IPS-18a (cell line): ENCODE measurements around the gene QPCTL.
"Not testable (repeated sequence)": the region's sequence is repeated elsewhere in the genome, so short reads cannot be mapped to it uniquely, and the experiment has no call there.

Experiments
- H3K27ac ChIP-seq: one replicate; pipeline ENCODE4 v1.5.1; 2013; ENCODE audit warnings: low read length
- H3K27me3 ChIP-seq: one replicate; pipeline ENCODE4 v1.6.1; 2013; ENCODE audit warnings: mild to moderate bottlenecking, low read length; ENCODE audit not compliant: control insufficient read depth, insufficient read depth
- H3K36me3 ChIP-seq: one replicate; pipeline ENCODE4 v1.6.1; 2013; ENCODE audit warnings: low read depth, low read length; ENCODE audit not compliant: control insufficient read depth
- H3K4me1 ChIP-seq: one replicate; pipeline ENCODE4 v1.6.1; 2013; ENCODE audit warnings: low read depth, low read length; ENCODE audit not compliant: control insufficient read depth
- H3K4me3 ChIP-seq: one replicate; pipeline ENCODE4 v1.5.1; 2013; ENCODE audit warnings: low read length
- H3K9ac ChIP-seq: one replicate; pipeline ENCODE4 v1.6.1; 2013; ENCODE audit warnings: mild to moderate bottlenecking, low read length, moderate library complexity
- H3K9me3 ChIP-seq: one replicate; pipeline ENCODE4 v1.6.1; 2013; ENCODE audit warnings: low read depth, low read length; ENCODE audit not compliant: control insufficient read depth

QPCTL gene

DNA sequence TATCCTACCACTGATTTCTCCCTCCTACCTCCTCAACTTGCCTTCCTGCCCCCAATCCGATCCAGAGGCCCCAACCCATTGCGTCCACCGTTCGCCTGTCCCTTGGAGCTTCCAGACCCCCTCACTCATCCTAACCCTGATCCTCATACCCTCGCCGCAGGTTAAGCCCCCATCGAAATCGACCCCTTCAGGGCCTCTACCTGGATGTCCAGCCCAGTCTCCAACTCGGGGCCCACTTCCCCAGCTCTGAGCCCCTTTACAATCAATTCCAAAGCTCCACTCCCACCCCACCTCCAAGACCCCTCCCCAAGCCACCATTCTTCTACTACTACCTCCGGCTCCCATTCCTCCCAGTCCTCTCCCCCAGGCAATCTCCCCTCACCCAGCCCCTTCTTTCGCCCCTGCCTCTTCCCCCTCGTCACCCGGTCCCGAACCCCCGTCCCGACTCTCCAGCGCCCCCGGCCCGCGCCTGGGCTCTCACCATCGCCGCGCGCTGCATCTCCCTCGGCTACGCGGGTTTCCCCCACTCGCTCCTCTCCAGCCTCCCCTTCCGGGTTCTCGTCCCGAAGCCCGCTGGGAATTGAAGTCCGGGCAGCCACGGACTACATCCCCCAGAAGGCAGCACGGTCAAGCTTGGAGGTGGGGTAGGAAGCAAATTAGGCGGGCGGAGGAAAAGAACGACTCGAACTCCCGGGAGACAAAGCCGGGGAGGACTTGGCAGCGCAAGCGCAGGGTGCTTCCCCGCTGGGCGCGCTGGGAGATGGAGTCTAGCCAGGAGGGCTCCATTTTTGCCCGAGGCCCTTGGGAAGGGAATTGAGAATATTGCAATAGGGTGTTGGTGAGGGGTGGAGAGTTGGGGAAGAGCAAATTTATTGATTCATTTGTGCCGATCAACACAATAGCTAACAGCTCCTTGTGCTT, 38.2 kb downstream of the QPCTL start, which contains the start of gene FBXO46:
TSS of gene FBXO46 (minus strand) at position 529 of the 921 bp plus-strand sequence. CDS start 17,401 bp downstream, outside the sequence.
- Histone ChIP-seq H3K36me3 (no peaks in the 10 kb centered on the region), H3K9ac (peak within 1 kb of the TSS; percentile 82), H3K27ac (peak within 1 kb of the TSS; percentile 24), H3K4me1 (peaks cover 5% of the 10 kb centered on the region), H3K9me3 (no peaks in the 10 kb centered on the region), H3K27me3 (no peaks in the 10 kb centered on the region), H3K4me3 (peak within 1 kb of the TSS; percentile 74)

DNA sequence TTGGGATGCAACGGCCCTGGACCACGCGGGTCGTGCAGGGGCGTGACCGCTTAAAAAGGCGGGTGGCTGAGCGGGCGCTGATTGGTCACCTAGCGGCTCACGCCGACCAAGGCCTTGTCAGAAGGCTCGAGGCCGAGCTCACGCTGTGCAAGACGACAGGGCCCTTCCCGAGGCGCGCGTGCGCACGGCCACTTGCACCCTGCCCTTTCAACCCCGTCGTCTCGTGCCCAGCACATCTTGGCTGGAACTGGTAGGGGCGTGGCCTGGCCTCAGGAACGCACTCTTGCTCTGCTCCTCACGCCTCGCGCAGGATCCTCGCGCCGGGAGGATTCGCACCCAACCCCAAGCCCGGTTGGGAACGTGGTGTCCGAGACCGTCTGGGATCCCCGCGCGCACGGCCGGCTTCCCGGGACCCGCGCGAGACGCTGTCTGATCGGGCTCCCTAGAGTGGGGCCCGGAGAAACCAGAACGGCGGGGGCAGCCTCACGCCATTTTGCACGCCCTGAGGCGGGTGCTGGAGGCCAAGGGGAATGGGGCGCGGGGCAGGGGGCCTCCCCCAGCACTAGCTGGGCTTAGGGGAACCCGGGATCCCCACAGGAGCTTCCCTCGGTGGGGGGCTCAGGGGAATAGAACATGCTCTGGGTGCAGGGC, 40.8 kb downstream of the QPCTL start, which contains the start of gene MEIOSIN:
TSS of gene MEIOSIN (plus strand) at position 280 of the 651 bp plus-strand sequence. CDS start 1,938 bp downstream, outside the sequence.
- Histone ChIP-seq H3K4me3 (no peak within 1 kb of the TSS), H3K4me1 (peaks cover 5% of the 10 kb centered on the region), H3K9me3 (no peaks in the 10 kb centered on the region), H3K9ac (no peak within 1 kb of the TSS), H3K27me3 (no peaks in the 10 kb centered on the region), H3K36me3 (no peaks in the 10 kb centered on the region), H3K27ac (no peak within 1 kb of the TSS)

DNA sequence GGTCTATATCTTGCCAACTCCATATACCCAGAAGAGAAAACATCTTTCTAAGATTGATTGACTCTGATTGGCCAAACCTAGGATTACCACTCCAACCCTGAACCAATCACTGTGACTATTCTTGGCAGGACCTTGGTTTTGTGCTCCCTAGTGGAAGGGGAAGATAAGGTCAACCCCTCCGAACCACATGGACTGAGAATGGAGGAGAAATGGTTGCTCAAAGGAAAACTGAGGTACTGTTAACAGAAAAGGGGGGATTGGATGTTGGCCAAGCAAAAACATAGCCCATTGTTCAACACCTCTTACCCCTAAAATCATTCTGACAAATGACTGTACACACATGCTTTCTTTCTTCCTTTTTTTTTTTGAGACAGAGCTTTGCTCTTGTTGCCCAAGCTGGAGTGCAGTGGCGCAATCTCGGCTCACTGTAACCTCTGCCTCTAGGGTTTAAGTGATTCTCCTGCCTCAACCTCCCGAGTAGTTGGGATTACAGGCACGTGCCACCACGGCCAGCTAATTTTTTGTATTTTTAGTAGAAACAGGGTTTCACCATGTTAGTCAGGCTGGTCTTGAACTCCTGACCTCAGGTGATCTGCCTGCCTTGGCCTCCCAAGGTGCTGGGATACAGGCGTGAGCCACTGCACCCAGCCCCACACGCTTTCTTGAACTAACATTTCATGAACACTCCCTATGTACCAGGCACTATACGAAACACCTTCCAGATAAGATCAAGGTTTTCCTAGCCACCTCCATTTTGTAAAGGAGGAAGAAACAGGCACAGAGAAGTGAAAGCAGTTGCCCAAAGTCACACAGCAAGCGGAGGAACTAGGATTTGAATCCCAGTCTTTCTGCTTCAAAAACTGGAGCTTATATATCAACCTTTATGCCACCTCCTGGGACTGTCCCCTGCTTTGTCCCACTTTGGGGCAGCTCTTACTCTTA, 47.3 kb downstream of the QPCTL start:
- Histone ChIP-seq H3K36me3 (no peaks in the 10 kb centered on the region), H3K4me3 (no peak overlapping the region), H3K9ac (no peak overlapping the region), H3K9me3 (no peaks in the 10 kb centered on the region), H3K27ac (no peak overlapping the region), H3K4me1 (no peaks in the 10 kb centered on the region), H3K27me3 (no peaks in the 10 kb centered on the region)

DNA sequence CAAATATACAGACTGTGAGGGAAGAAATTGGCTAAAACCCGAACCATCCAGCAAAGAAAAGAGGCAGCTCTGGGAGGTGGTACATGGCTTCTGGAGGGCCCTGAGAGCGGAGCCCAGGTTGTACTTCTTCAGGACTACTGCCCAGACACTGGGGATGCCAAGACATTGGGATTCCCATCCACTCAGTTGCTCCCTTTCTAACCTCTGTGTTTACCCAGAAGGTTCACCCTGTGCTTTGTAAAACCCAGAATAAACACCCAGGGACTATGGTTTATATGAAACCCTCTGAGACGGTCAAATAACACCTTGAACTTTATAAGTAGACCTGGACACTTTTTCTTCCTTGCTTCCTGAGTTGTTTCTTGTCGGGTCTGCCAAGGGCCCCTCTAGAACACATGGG, 50.5 kb downstream of the QPCTL start:
- no peak overlapping the region for H3K27ac ChIP-seq
- H3K4me1 ChIP-seq = no peaks in the 10 kb centered on the region
- peaks cover 3% of the 10 kb centered on the region for H3K27me3 ChIP-seq
- H3K9me3 ChIP-seq = no peaks in the 10 kb centered on the region
- no peaks in the 10 kb centered on the region for H3K36me3 ChIP-seq
- H3K9ac ChIP-seq = no peak overlapping the region
- no peak overlapping the region for H3K4me3 ChIP-seq

DNA sequence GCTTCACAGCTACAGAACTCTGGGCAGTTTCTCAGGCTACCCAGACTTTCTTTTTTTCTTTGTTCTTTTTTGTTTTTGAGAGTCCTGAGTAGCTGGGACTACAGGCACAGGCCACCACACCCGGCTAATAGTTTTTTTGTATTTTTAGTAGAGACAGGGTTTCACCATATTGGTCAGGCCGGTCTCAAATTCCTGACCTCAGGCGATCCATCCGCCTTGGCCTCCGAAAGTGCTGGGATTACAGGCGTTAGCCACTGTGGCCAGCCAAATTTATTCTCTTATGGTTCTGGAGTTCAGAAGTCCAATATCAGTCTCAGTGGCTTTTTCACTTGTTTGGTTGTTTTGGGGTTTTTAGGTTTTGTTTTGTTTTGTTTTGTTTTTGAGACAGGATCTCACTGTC, 53.1 kb downstream of the QPCTL start:
- no peaks in the 10 kb centered on the region for H3K36me3 ChIP-seq
- no peak overlapping the region for H3K9ac ChIP-seq
- H3K4me3 ChIP-seq = no peak overlapping the region
- H3K4me1 ChIP-seq = no peaks in the 10 kb centered on the region
- H3K27me3 ChIP-seq = peaks cover 3% of the 10 kb centered on the region
- H3K9me3 ChIP-seq = no peaks in the 10 kb centered on the region
- no peak overlapping the region for H3K27ac ChIP-seq

DNA sequence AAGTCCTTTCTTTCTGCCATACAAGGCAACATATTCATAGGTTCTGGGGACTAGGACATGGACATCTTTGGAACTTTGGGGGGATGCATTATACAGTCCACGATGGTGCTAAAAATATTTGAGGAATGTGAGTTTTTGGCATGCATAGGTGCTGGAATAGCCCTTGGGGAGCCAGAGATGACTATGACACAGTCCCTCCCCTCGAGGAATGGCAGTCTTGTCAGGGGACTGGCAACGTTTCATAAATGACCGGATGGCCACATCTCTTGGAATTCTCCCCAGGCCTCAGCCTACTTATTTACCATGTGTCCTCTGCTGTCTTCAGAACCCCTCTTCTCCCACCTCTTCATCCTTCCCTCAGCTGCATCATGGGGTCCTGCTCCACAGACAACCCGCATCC, 54.4 kb downstream of the QPCTL start:
- no peaks in the 10 kb centered on the region for H3K36me3 ChIP-seq
- no peak overlapping the region for H3K27ac ChIP-seq
- H3K27me3 ChIP-seq = peaks cover 3% of the 10 kb centered on the region
- H3K9ac ChIP-seq = no peak overlapping the region
- no peaks in the 10 kb centered on the region for H3K9me3 ChIP-seq
- no peaks in the 10 kb centered on the region for H3K4me1 ChIP-seq
- H3K4me3 ChIP-seq = no peak overlapping the region

DNA sequence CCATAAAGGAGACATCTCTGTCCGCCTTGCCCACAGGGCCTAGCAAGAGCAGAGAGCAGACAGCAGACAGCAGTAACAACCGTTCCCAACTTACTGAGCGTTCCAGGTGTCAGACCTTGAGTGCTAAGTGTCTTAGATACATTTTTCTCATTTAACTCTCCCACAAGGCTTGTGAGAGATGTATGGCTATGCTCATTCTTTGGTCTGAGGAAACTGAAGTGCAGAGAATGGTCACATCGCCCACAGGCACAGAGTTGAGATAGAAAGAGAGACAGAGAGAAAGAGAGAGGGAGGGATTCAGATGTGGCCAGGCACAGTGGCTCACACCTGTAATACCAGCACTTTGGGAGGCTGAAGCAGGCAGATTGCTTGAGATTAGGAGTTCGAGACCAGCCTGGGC, 55.0 kb downstream of the QPCTL start:
- Histone ChIP-seq H3K9ac (no peak overlapping the region), H3K27me3 (peaks cover 3% of the 10 kb centered on the region), H3K27ac (no peak overlapping the region), H3K4me3 (no peak overlapping the region), H3K9me3 (no peaks in the 10 kb centered on the region), H3K36me3 (no peaks in the 10 kb centered on the region), H3K4me1 (no peaks in the 10 kb centered on the region)

DNA sequence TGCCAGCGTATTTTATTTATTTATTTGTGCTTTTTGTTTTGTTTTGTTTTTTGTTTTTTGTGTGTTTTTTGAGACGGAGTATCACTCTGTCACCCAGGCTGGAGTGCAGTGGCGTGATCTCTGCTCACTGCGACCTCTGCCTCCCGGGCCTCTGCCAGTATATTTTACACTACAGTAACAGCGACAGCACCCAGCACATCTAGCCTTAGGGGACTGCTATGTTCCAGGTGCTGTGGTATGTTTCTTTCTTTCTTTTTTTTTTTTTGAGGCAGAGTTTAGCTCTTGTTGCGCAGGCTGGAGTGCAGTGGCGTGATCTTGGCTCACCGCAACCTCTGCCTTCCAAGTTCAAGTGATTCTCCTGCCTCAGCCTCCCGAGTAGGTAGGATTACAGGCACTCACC, 59.0 kb downstream of the QPCTL start:
- not testable (repeated sequence) for H3K4me1 ChIP-seq, H3K27me3 ChIP-seq, H3K4me3 ChIP-seq, H3K27ac ChIP-seq, H3K9me3 ChIP-seq, H3K9ac ChIP-seq, H3K36me3 ChIP-seq

DNA sequence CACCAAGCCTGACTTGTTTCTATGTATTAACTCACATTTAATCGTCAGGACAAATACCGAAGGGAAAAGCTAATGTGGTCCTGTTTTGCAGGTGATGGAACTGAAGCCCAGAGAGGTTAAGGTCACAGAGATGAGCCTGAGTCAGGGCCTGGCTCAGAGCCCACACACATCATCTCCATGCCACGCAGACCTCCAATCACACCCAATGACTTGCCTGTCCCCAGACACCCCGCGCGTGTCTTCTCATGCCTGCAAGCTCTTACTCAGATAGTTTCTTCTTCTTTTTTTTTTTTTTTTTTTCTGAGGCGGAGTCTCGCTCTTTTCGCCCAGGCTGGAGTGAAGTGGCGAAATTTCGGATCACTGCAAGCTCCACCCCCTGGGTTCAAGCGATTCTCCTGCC, 60.2 kb downstream of the QPCTL start:
- H3K9ac ChIP-seq = no peak overlapping the region
- H3K27me3 ChIP-seq = no peaks in the 10 kb centered on the region
- no peak overlapping the region for H3K4me3 ChIP-seq
- H3K27ac ChIP-seq = no peak overlapping the region
- no peaks in the 10 kb centered on the region for H3K36me3 ChIP-seq
- no peaks in the 10 kb centered on the region for H3K9me3 ChIP-seq
- no peaks in the 10 kb centered on the region for H3K4me1 ChIP-seq

DNA sequence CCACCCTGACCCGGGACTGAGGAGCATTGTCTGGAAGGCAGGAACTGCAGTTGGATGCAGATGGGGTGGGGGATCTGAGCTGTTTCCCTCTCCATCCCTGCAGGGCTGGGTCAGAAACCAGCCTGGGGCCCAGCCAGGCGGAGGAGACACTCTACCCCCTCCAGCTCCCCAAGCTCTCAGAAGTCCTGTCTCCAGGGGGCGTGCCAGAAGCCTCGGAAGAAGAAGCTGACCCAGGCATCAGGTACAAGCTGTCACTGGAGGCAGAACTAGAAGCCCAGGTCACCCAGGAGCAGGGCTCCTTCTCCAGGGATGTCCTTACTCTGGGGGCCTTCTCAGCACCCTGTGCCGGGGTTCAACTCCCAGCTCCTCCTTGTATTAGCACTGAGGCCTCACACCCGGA, 61.1 kb downstream of the QPCTL start:
- Histone ChIP-seq H3K9me3 (no peaks in the 10 kb centered on the region), H3K27me3 (no peaks in the 10 kb centered on the region), H3K4me1 (no peaks in the 10 kb centered on the region), H3K4me3 (no peak overlapping the region), H3K9ac (no peak overlapping the region), H3K27ac (no peak overlapping the region), H3K36me3 (no peaks in the 10 kb centered on the region)
